ENCODE data around the gene OR2S2. TPM values are rescaled to one million over a fixed set of nuclear protein-coding genes. Genes with fewer than 3 reads are reported as not detected.
A peak's percentile ranks its signal among the peaks of the same experiment; 100 is the strongest.

The OR2S2 gene
- total and polyA plus RNA-seq, 3 experiments from 2014 or later = not detected

- Mint-ChIP-seq H3K4me3 (peak within 1 kb of the TSS in 1 of 7 donors; percentile 15), H3K9me3 (no peaks in the 10 kb centered on the region), H3K36me3 (no peaks in the 10 kb centered on the region), H3K4me1 (peaks cover 30 to 56% (median 35%) of the 10 kb centered on the region in 3 donors), H3K27ac (peak within 1 kb of the TSS; percentile 42 to 92 (median 66)), H3K27me3 (no peaks in the 10 kb centered on the region)
- ChIA-PET CTCF (interaction anchor here (1.2 kb wide), 1 partner anchor 36 kb away, joined by 3 read pairs; no protein-coding TSS in a partner anchor), POLR2A (no interaction called here)
- H3K36me3 ChIP-seq (ENCODE audit: insufficient read depth, low read length) = no peaks in the 10 kb centered on the region
- H3K9me3 ChIP-seq (ENCODE audit: low read length) = no peaks in the 10 kb centered on the region
- DNase-seq = no peak
- peaks cover 61% of the 10 kb centered on the region for H3K4me1 ChIP-seq (ENCODE audit: insufficient read depth, low read length)
- H3K27ac ChIP-seq (ENCODE audit: low read depth, low read length) = peak within 1 kb of the TSS; percentile 20
- no peaks in the 10 kb centered on the region for H3K27me3 ChIP-seq (ENCODE audit: insufficient read depth, low read length, poor library complexity, severe bottlenecking)
- peak within 1 kb of the TSS; percentile 49 for H3K4me3 ChIP-seq (ENCODE audit: low read length)
Observed at GRCh38 chr9:35909274-35909673, 48.7 kb downstream of the OR2S2 start, which contains the start of gene SPAAR. Gene SPAAR (plus strand): TSS chr9:35909490. CDS start chr9:35910464, 974 bp downstream.

GRCh38 chr9:35908504-35909125 is 49.3 kb downstream of the OR2S2 start:
- no peaks in the 10 kb centered on the region for H3K27me3 ChIP-seq (ENCODE audit: insufficient read depth, low read length, poor library complexity, severe bottlenecking)

GRCh38 chr9:35907711-35908503 is 50.0 kb downstream of the OR2S2 start:
- no peak for DNase-seq
- Mint-ChIP-seq H3K36me3 (no peaks in the 10 kb centered on the region), H3K9me3 (no peaks in the 10 kb centered on the region), H3K27me3 (peaks cover under 1 to 3% of the 10 kb centered on the region in 2 donors), H3K4me1 (peaks cover 30 to 60% (median 39%) of the 10 kb centered on the region in 3 donors), H3K27ac (peak overlapping the region in 3 of 8 donors; percentile 12 to 66 (median 51)), H3K4me3 (peak overlapping the region in 1 of 7 donors; percentile 61)
- Histone ChIP-seq H3K4me1 (ENCODE audit: insufficient read depth, low read length) (peaks cover 68% of the 10 kb centered on the region), H3K4me3 (ENCODE audit: low read length) (no peak overlapping the region), H3K27me3 (ENCODE audit: insufficient read depth, low read length, poor library complexity, severe bottlenecking) (no peaks in the 10 kb centered on the region), H3K9me3 (ENCODE audit: low read length) (no peaks in the 10 kb centered on the region), H3K36me3 (ENCODE audit: insufficient read depth, low read length) (no peaks in the 10 kb centered on the region), H3K27ac (ENCODE audit: low read depth, low read length) (no peak overlapping the region)
- ChIA-PET CTCF (interaction anchor here (0.9 kb wide), 1 partner anchor 10 kb away, joined by 3 read pairs; no protein-coding TSS in a partner anchor), POLR2A (no interaction called here)

More at GRCh38 chr9:35908504-35909125, 49.3 kb downstream of the OR2S2 start:
- peak overlapping the region; percentile 4 for H3K4me3 ChIP-seq (ENCODE audit: low read length)
- Mint-ChIP-seq H3K27me3 (no peaks in the 10 kb centered on the region), H3K9me3 (no peaks in the 10 kb centered on the region), H3K4me3 (no peak overlapping the region), H3K4me1 (peaks cover 30 to 56% (median 35%) of the 10 kb centered on the region in 3 donors), H3K27ac (peak overlapping the region in 5 of 8 donors; percentile 12 to 72 (median 41)), H3K36me3 (no peaks in the 10 kb centered on the region)
- no peaks in the 10 kb centered on the region for H3K9me3 ChIP-seq (ENCODE audit: low read length)
- H3K4me1 ChIP-seq (ENCODE audit: insufficient read depth, low read length) = peaks cover 61% of the 10 kb centered on the region
- H3K36me3 ChIP-seq (ENCODE audit: insufficient read depth, low read length) = no peaks in the 10 kb centered on the region
- POLR2A ChIA-PET = no interaction called here
- H3K27ac ChIP-seq (ENCODE audit: low read depth, low read length) = peak overlapping the region; percentile 20
- DNase-seq = no peak
- CTCF ChIA-PET = no interaction called here

Other genes starting within 250 kb of the OR2S2 start
- 100 to 1,000 TPM; 248 to 249 TPM for gene TLN1, start 226.0 kb downstream of the OR2S2 start, total RNA-seq
- 161 TPM for gene TLN1, start 226.0 kb downstream of the OR2S2 start, polyA plus RNA-seq
- gene CREB3, start 225.5 kb downstream of the OR2S2 start, total RNA-seq = 10 to 100 TPM; 38.0 to 38.6 TPM
- 53.6 TPM for gene CREB3, start 225.5 kb downstream of the OR2S2 start, polyA plus RNA-seq
- 10 to 100 TPM; 41.8 to 42.0 TPM for gene GBA2, start 208.9 kb downstream of the OR2S2 start, total RNA-seq
- gene GBA2, start 208.9 kb downstream of the OR2S2 start, polyA plus RNA-seq = 30.7 TPM
- gene RGP1, start 208.9 kb downstream of the OR2S2 start, total RNA-seq = 10 to 100 TPM; 19.9 to 21.9 TPM
- 10.6 TPM for gene RGP1, start 208.9 kb downstream of the OR2S2 start, polyA plus RNA-seq
- under 1 TPM; 0.51 to 0.63 TPM for gene MSMP, start 203.9 kb downstream of the OR2S2 start, total RNA-seq
- not detected for gene MSMP, start 203.9 kb downstream of the OR2S2 start, polyA plus RNA-seq
- 1 to 10 TPM; 5.2 to 8.6 TPM for gene NPR2, start 166.6 kb downstream of the OR2S2 start, total RNA-seq
- gene NPR2, start 166.6 kb downstream of the OR2S2 start, polyA plus RNA-seq = 0.26 TPM
- gene SPAG8, start 145.9 kb downstream of the OR2S2 start, total RNA-seq = 1 to 10 TPM in 1 of 2 experiments, under 1 TPM in 1; 0.98 to 1.8 TPM
- 0.79 TPM for gene SPAG8, start 145.9 kb downstream of the OR2S2 start, polyA plus RNA-seq
- gene HINT2, start 143.1 kb downstream of the OR2S2 start, total RNA-seq = 10 to 100 TPM; 65.1 to 71.7 TPM
- gene HINT2, start 143.1 kb downstream of the OR2S2 start, polyA plus RNA-seq = 69.4 TPM
- gene FAM221B, start 129.4 kb downstream of the OR2S2 start, total RNA-seq = not detected
- not detected for gene FAM221B, start 129.4 kb downstream of the OR2S2 start, polyA plus RNA-seq
- gene TMEM8B, start 128.9 kb downstream of the OR2S2 start, total RNA-seq = 1 to 10 TPM; 2.1 to 3.0 TPM
- 3.0 TPM for gene TMEM8B, start 128.9 kb downstream of the OR2S2 start, polyA plus RNA-seq
- gene OR13J1, start 87.8 kb downstream of the OR2S2 start, total RNA-seq = not detected
- gene OR13J1, start 87.8 kb downstream of the OR2S2 start, polyA plus RNA-seq = not detected
- not detected for gene HRCT1, start 52.0 kb downstream of the OR2S2 start, total RNA-seq
- not detected for gene HRCT1, start 52.0 kb downstream of the OR2S2 start, polyA plus RNA-seq
- gene SPAAR, start 48.7 kb downstream of the OR2S2 start, total RNA-seq = not detected
- gene SPAAR, start 48.7 kb downstream of the OR2S2 start, polyA plus RNA-seq = not detected
- gene RECK, start 78.8 kb upstream of the OR2S2 start, total RNA-seq = 1 to 10 TPM; 3.7 to 4.3 TPM
- gene RECK, start 78.8 kb upstream of the OR2S2 start, polyA plus RNA-seq = 15.0 TPM
- 10 to 100 TPM; 17.1 to 17.5 TPM for gene GLIPR2, start 178.6 kb upstream of the OR2S2 start, total RNA-seq
- gene GLIPR2, start 178.6 kb upstream of the OR2S2 start, polyA plus RNA-seq = 139 TPM
- not detected for gene CCIN, start 211.2 kb upstream of the OR2S2 start, total RNA-seq
- gene CCIN, start 211.2 kb upstream of the OR2S2 start, polyA plus RNA-seq = 0.14 TPM
- gene CLTA, start 232.8 kb upstream of the OR2S2 start, total RNA-seq = 100 to 1,000 TPM; 185 to 186 TPM
- 77.6 TPM for gene CLTA, start 232.8 kb upstream of the OR2S2 start, polyA plus RNA-seq

Measured in CD8-positive, alpha-beta memory T cell (primary cell).